ENCODE results near the gene HGFAC.

The HGFAC gene

GRCh38 chr4:3465698-3466671 lies 24.2 kb downstream of the HGFAC start:
- peak; percentile 36 for TF ChIP-seq CTCF (IDR thresholded peaks at IDR 0.05; ENCODE audit: low read depth, low read length, missing control alignments)
- no peak for DNase-seq (ENCODE audit: extremely low read depth, low read depth)

GRCh38 chr4:3466691-3467600 lies 25.2 kb downstream of the HGFAC start:
- no peak overlapping the region for H3K4me3 ChIP-seq (replicated peaks; ENCODE audit: low read depth, low read length)
- DNase-seq (ENCODE audit: extremely low read depth, low read depth), result no peak
- TF ChIP-seq CTCF (IDR thresholded peaks at IDR 0.05; ENCODE audit: low read depth, low read length, missing control alignments), result no peak

More at GRCh38 chr4:3465698-3466671, 24.2 kb downstream of the HGFAC start:
- H3K4me3 ChIP-seq (replicated peaks; ENCODE audit: low read depth, low read length), result no peak overlapping the region

GRCh38 chr4:3467601-3468031 lies 25.8 kb downstream of the HGFAC start:
- DNase-seq (ENCODE audit: extremely low read depth, low read depth), result no peak
- TF ChIP-seq CTCF (IDR thresholded peaks at IDR 0.05; ENCODE audit: low read depth, low read length, missing control alignments), result no peak
- H3K4me3 ChIP-seq (replicated peaks; ENCODE audit: low read depth, low read length), result no peak overlapping the region

GRCh38 chr4:3468154-3468553 lies 26.4 kb downstream of the HGFAC start:
- H3K4me3 ChIP-seq (replicated peaks; ENCODE audit: low read depth, low read length), result no peak overlapping the region
- DNase-seq (ENCODE audit: extremely low read depth, low read depth), result no peak
- TF ChIP-seq CTCF (IDR thresholded peaks at IDR 0.05; ENCODE audit: low read depth, low read length, missing control alignments), result no peak

- no peak for DNase-seq (ENCODE audit: extremely low read depth, low read depth)
- no peak overlapping the region for H3K4me3 ChIP-seq (replicated peaks; ENCODE audit: low read depth, low read length)
- no peak for TF ChIP-seq CTCF (IDR thresholded peaks at IDR 0.05; ENCODE audit: low read depth, low read length, missing control alignments)
Observed at GRCh38 chr4:3468804-3469203, 27.0 kb downstream of the HGFAC start.

GRCh38 chr4:3469386-3470243 lies 27.8 kb downstream of the HGFAC start:
- no peak for DNase-seq (ENCODE audit: extremely low read depth, low read depth)
- no peak overlapping the region for H3K4me3 ChIP-seq (replicated peaks; ENCODE audit: low read depth, low read length)
- no peak for TF ChIP-seq CTCF (IDR thresholded peaks at IDR 0.05; ENCODE audit: low read depth, low read length, missing control alignments)
